Measurements from ENCODE around the gene H6PD. TPM values are rescaled to one million over a fixed set of nuclear protein-coding genes. Genes with fewer than 3 reads are reported as not detected.

Gene H6PD
- total and polyA plus RNA-seq, 9 of the 15 experiments (the other 6 are each of a cell fraction or from before 2014, with no cell fraction given), result 0.04 to 2.5 (median 0.95) TPM

GRCh38 chr1:9244501-9245229 is 10.1 kb downstream of the H6PD start:
- DNase-seq (ENCODE audit: extremely low read depth in 1 of 4, low spot score in 3 of 4) (no peak), ATAC-seq (no peak)
- CTCF ChIA-PET (ENCODE audit: low intra/inter-chr PET ratio), result no interaction called here
- no peak for TF ChIP-seq NONO (IDR thresholded peaks at IDR 0.05; ENCODE audit: low read depth in 2 of 2, low read length in 1 of 2)
- TF ChIP-seq ZNF324 (CRISPR knock-in tag; IDR thresholded peaks at IDR 0.05), result no peak
- TF ChIP-seq GATA2 (CRISPR knock-in tag; IDR thresholded peaks at IDR 0.05), result no peak
- no peak for TF ChIP-seq HNRNPK (IDR thresholded peaks at IDR 0.05; ENCODE audit: low read depth, low read length, poor library complexity, severe bottlenecking)
- no peak for TF ChIP-seq ZNF121 (CRISPR knock-in tag; conservative IDR thresholded peaks at IDR 0.05)
- TF ChIP-seq ZFX (CRISPR knock-in tag; IDR thresholded peaks at IDR 0.05), result no peak
- no peak for TF ChIP-seq ATF6 (CRISPR knock-in tag; IDR thresholded peaks at IDR 0.05)
- TF ChIP-seq RNF2 (IDR thresholded peaks at IDR 0.05), result no peak
- TF ChIP-seq OTX1 (CRISPR knock-in tag; IDR thresholded peaks at IDR 0.05), result no peak
- no peak for TF ChIP-seq ZBTB9 (CRISPR knock-in tag; IDR thresholded peaks at IDR 0.05)
- TF ChIP-seq ASH1L (IDR thresholded peaks at IDR 0.05; ENCODE audit: borderline replicate concordance, low read depth, partially characterized antibody), result no peak
- TF ChIP-seq NR2F6 (CRISPR knock-in tag; IDR thresholded peaks at IDR 0.05), result no peak
- no peak for TF ChIP-seq NCOR1 (IDR thresholded peaks at IDR 0.05)
- no peak for TF ChIP-seq HBP1 (CRISPR knock-in tag; IDR thresholded peaks at IDR 0.05)
- TF ChIP-seq FOXO4 (CRISPR knock-in tag; IDR thresholded peaks at IDR 0.05), result no peak
- TF ChIP-seq RB1 (IDR thresholded peaks at IDR 0.05; ENCODE audit: low read depth), result no peak
- no peak for TF ChIP-seq ZNF212 (CRISPR knock-in tag; IDR thresholded peaks at IDR 0.05)

More at GRCh38 chr1:9244501-9245229, 10.1 kb downstream of the H6PD start:
- BruUV-seq (replicated peaks), result no TSS peak
- Histone ChIP-seq H3K9me3 (replicated peaks; ENCODE audit: control insufficient read depth, insufficient read depth, low read depth, low read length) (no peaks in the 10 kb centered on the region), H2AFZ (ENCODE audit: low read depth, low read length) (no peak overlapping the region), H3K4me3 (no peak overlapping the region), H4K20me1 (replicated peaks; ENCODE audit: control insufficient read depth, insufficient read depth, low read length) (peaks cover 24% of the 10 kb centered on the region; the same call in 1 of the 2 replicates), H3K27ac (ENCODE audit: extremely low read depth, low read depth, low read length) (no peak overlapping the region), H3K9ac (ENCODE audit: insufficient read depth in 1 of 2, low read depth in 2 of 2, low read length in 2 of 2) (0 out of 4 replicates have a peak overlapping the region, but pooled peaks of 1 of the 2 experiments have one; percentile 1), H3K4me1 (replicated peaks in 1 of 2; ENCODE audit: control insufficient read depth in 2 of 2, insufficient read depth in 2 of 2, low read length in 2 of 2) (peaks cover 0 to 11% of the 10 kb centered on the region in 2 experiments; a peak in 2 of 5 replicates), H3K4me2 (ENCODE audit: insufficient read depth, low read length) (no peak overlapping the region), H3K9me1 (ENCODE audit: control insufficient read depth, insufficient read depth, low read length) (no peaks in the 10 kb centered on the region), H3K27me3 (ENCODE audit: control insufficient read depth in 2 of 2, insufficient read depth in 2 of 2, low read length in 2 of 2) (peaks cover 10 to 68% of the 10 kb centered on the region in 2 experiments; a peak in 4 of 5 replicates), H3K36me3 (ENCODE audit: control insufficient read depth, insufficient read depth, low read length) (no peaks in the 10 kb centered on the region), H3K79me2 (ENCODE audit: control insufficient read depth, insufficient read depth, low read length) (no peaks in the 10 kb centered on the region)
- peak; percentile 52 for FAIRE-seq
- in situ Hi-C loops (cut with MboI) (no loop called here), intact Hi-C loops (cut with micrococcal nuclease) (no loop called here)
- WGBS (ENCODE audit: insufficient coverage, low coverage, missing lambda C conversion rate), result 15% methylated on average over 9 of the region's 9 CpGs
- POLR2A ChIA-PET, result interaction anchor here (0.5 to 2.5 kb wide), 4 partner anchors 10 to 73 kb away, joined by 3 to 13 read pairs (median 4); partner anchors contain the start of gene H6PD
